ENCODE results near the gene F5. TPM values are rescaled to one million over a fixed set of nuclear protein-coding genes. Genes with fewer than 3 reads are reported as not detected.

The F5 gene
- total and polyA plus RNA-seq, 2 of the 13 experiments (the other 11 are each of a cell fraction or from before 2014, with no cell fraction given), result 38.3 to 64.0 TPM

DNA sequence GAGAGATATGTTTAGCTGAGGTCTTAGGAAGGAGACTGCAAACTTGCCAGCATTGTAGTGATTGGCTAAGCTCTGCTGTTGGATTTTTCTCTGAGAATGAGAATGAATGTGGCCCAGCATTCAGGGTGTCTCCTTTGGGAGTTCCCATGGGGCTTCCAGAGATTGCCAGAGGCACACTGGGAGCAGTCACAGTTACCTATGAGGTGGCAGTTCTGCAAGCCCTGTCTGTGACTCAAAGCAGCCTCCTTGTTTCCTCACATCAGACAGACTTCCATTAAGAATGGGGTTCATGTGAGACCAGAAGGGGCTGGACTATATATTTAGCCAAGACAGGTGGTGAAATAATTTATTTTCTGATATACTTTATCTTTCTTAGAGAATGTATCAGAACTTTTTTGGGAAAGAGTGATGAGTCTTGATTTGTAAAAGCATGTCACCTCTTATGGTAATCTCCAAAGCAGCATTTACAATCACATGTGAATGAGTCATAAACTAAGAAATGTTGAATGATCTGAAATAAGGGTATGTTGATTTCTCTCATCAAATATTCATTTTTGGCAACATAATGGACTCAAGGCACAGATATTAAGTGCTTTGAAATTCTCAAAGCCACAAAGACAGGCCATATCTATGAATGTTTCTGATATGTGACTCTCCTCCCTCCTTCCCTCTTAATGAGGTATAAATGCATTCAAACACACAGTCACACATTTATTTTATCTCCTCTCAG lies 91.1 kb downstream of the F5 start:
- Histone ChIP-seq H2AFZ (ENCODE audit: low read length) (no peak overlapping the region), H3K4me1 (ENCODE audit: insufficient read depth, low read length) (peaks cover 36% of the 10 kb centered on the region), H3K36me3 (replicated peaks in 1 of 2; ENCODE audit: control insufficient read depth in 1 of 2, insufficient read depth in 2 of 2, low read length in 2 of 2) (no peaks in the 10 kb centered on the region), H3K9me3 (ENCODE audit: low read length) (no peaks in the 10 kb centered on the region), H3K27ac (ENCODE audit: extremely low read length, insufficient read depth, low read length) (no peak overlapping the region), H4K20me1 (ENCODE audit: insufficient read depth, low read length) (no peaks in the 10 kb centered on the region), H3K9ac (ENCODE audit: insufficient read depth, low read depth, low read length) (no peak overlapping the region), H3K79me2 (ENCODE audit: insufficient read depth, low read length) (no peaks in the 10 kb centered on the region), H3K4me3 (replicated peaks in 1 of 3; ENCODE audit: insufficient read depth in 1 of 3, low read depth in 2 of 3, low read length in 3 of 3) (no peak overlapping the region), H3K4me2 (ENCODE audit: low read depth, low read length) (no peak overlapping the region), H3K27me3 (ENCODE audit: control insufficient read depth in 1 of 2, insufficient read depth in 2 of 2, low read length in 2 of 2) (no peaks in the 10 kb centered on the region)
- BruUV-seq (replicated peaks), result no TSS peak
- no peak for ATAC-seq
- no peak for FAIRE-seq
- TF ChIP-seq, protein P1, sequence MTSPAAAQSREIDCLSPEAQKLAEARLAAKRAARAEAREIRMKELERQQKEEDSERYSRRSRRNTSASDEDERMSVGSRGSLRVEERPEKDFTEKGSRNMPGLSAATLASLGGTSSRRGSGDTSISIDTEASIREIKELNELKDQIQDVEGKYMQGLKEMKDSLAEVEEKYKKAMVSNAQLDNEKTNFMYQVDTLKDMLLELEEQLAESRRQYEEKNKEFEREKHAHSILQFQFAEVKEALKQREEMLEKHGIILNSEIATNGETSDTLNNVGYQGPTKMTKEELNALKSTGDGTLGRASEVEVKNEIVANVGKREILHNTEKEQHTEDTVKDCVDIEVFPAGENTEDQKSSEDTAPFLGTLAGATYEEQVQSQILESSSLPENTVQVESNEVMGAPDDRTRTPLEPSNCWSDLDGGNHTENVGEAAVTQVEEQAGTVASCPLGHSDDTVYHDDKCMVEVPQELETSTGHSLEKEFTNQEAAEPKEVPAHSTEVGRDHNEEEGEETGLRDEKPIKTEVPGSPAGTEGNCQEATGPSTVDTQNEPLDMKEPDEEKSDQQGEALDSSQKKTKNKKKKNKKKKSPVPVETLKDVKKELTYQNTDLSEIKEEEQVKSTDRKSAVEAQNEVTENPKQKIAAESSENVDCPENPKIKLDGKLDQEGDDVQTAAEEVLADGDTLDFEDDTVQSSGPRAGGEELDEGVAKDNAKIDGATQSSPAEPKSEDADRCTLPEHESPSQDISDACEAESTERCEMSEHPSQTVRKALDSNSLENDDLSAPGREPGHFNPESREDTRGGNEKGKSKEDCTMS (CRISPR knock-in tag; conservative IDR thresholded peaks at IDR 0.05), result no peak
- TF ChIP-seq ZNF878 (CRISPR knock-in tag; IDR thresholded peaks at IDR 0.05) (no peak), U2AF1 (optimal IDR thresholded peaks at IDR 0.05; ENCODE audit: low read depth, low read length) (no peak), ZBTB3 (CRISPR knock-in tag; IDR thresholded peaks at IDR 0.05; ENCODE audit: borderline replicate concordance, low read depth) (no peak), ZNF557 (CRISPR knock-in tag; IDR thresholded peaks at IDR 0.05) (no peak), ZNF280D (CRISPR knock-in tag; IDR thresholded peaks at IDR 0.05) (no peak), PAWR (CRISPR knock-in tag; IDR thresholded peaks at IDR 0.05; ENCODE audit: borderline replicate concordance) (no peak)
- TF ChIP-seq, protein P2, sequence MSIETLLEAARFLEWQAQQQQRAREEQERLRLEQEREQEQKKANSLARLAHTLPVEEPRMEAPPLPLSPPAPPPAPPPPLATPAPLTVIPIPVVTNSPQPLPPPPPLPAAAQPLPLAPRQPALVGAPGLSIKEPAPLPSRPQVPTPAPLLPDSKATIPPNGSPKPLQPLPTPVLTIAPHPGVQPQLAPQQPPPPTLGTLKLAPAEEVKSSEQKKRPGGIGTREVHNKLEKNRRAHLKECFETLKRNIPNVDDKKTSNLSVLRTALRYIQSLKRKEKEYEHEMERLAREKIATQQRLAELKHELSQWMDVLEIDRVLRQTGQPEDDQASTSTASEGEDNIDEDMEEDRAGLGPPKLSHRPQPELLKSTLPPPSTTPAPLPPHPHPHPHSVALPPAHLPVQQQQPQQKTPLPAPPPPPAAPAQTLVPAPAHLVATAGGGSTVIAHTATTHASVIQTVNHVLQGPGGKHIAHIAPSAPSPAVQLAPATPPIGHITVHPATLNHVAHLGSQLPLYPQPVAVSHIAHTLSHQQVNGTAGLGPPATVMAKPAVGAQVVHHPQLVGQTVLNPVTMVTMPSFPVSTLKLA (IDR thresholded peaks at IDR 0.05), result no peak
- intact Hi-C loops (cut with micrococcal nuclease; ENCODE audit: unreplicated experiment) (no loop called here), in situ Hi-C loops (cut with HindIII; ENCODE audit: extremely low pct_ligation_motif_present, low pct_unique_long_range_greater_than_20kb) (no loop called here)
- POLR2A ChIA-PET, result interaction anchor here (4.1 kb wide), 1 partner anchor 9 kb away, joined by 14 read pairs; the partner anchor contains the start of gene SLC19A2
- no peak for DNase-seq (ENCODE audit: low spot score)
- CTCF ChIA-PET (ENCODE audit: low intra/inter-chr PET ratio, low total read pairs), result no interaction called here

All from HepG2 (cell line).